ENCODE measurements around the gene ST8SIA5. TPM values are rescaled to one million over a fixed set of nuclear protein-coding genes. Genes with fewer than 3 reads are reported as not detected.

Gene ST8SIA5
- total RNA-seq, 1 experiment from 2014 or later: not detected

- Histone ChIP-seq H3K36me3 (no peaks in the 10 kb centered on the region), H3K9me3 (no peaks in the 10 kb centered on the region), H3K27me3 (no peaks in the 10 kb centered on the region), H3K4me3 (no peak overlapping the region)
- DNase-seq: peak; percentile 23
Measured at GRCh38 chr18:46723856-46724415, 32.9 kb downstream of the ST8SIA5 start.

DNA sequence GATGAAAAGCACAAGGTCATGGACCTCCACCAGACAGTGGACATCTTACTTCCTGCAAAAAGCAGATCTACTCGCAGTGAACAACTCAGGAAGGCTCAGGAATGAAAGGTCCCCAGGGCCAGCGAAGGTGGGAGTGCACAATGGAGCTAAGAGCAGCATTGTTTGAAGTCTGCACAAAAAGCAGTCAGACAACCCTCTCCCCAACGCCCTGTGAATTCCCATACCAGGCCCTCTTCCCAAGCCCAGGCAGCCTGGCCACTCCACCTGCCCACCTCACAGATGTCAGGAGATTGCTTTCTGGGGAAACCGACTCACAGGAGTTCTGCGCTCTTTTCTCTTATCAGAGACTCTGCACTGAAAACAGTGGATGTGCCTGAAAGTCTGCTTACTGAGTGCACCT is 34.8 kb downstream of the ST8SIA5 start:
- H3K4me3 ChIP-seq: no peak overlapping the region
- no peak for DNase-seq

DNA sequence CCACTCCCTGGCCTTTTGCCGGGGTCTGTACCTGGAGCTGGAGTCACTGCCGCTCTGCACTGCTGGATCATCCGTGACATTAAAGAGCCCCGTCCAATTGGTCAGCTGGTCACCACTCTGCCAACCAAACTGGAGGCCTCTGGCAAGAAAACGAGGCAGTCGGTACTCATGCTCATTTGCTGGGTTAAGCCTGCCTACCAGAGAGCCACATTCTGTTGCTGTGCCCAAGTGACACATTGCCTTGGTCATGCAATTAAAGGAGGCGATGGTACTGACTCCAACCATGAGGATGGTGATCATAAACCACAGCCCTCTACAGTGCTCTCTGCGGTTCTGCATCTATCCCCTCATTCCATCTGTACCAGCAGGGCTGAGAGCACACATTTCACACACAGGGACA is 35.5 kb downstream of the ST8SIA5 start:
- Histone ChIP-seq H3K27me3 (no peaks in the 10 kb centered on the region), H3K36me3 (no peaks in the 10 kb centered on the region), H3K4me3 (no peak overlapping the region), H3K9me3 (no peaks in the 10 kb centered on the region)
- DNase-seq: no peak

More for the DNA sequence above, 34.8 kb downstream of the ST8SIA5 start:
- Histone ChIP-seq H3K9me3 (no peaks in the 10 kb centered on the region), H3K36me3 (no peaks in the 10 kb centered on the region), H3K27me3 (no peaks in the 10 kb centered on the region)

GRCh38 chr18:46720521-46720920 is 36.3 kb downstream of the ST8SIA5 start:
- Histone ChIP-seq H3K4me3 (no peak overlapping the region), H3K27me3 (no peaks in the 10 kb centered on the region), H3K9me3 (no peaks in the 10 kb centered on the region), H3K36me3 (no peaks in the 10 kb centered on the region)
- DNase-seq: no peak

DNA sequence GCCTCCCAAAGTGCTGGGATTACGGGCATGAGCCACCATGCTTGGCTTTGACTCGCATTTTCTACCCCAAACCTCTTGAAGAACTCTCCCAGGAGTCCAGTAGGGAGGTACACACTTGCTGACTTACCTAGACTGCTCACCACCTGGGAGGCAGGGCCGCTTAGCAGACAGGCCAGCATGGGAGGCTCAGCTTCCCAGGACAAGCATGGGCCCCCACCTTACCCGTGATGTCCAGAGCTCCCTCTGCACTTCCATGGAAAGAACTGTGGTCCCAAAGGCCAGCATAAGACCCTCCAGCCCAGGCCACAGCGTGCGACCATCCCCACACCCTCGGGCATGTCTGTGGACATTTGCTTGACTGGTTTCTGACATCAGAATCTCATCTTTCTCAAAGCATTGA is 36.8 kb downstream of the ST8SIA5 start:
- no peak for DNase-seq
- Histone ChIP-seq H3K27me3 (no peaks in the 10 kb centered on the region), H3K36me3 (no peaks in the 10 kb centered on the region), H3K9me3 (no peaks in the 10 kb centered on the region), H3K4me3 (no peak overlapping the region)

GRCh38 chr18:46719388-46719787 is 37.5 kb downstream of the ST8SIA5 start:
- Histone ChIP-seq H3K9me3 (no peaks in the 10 kb centered on the region), H3K4me3 (no peak overlapping the region), H3K36me3 (no peaks in the 10 kb centered on the region), H3K27me3 (no peaks in the 10 kb centered on the region)
- peak; percentile 8 for DNase-seq

DNA sequence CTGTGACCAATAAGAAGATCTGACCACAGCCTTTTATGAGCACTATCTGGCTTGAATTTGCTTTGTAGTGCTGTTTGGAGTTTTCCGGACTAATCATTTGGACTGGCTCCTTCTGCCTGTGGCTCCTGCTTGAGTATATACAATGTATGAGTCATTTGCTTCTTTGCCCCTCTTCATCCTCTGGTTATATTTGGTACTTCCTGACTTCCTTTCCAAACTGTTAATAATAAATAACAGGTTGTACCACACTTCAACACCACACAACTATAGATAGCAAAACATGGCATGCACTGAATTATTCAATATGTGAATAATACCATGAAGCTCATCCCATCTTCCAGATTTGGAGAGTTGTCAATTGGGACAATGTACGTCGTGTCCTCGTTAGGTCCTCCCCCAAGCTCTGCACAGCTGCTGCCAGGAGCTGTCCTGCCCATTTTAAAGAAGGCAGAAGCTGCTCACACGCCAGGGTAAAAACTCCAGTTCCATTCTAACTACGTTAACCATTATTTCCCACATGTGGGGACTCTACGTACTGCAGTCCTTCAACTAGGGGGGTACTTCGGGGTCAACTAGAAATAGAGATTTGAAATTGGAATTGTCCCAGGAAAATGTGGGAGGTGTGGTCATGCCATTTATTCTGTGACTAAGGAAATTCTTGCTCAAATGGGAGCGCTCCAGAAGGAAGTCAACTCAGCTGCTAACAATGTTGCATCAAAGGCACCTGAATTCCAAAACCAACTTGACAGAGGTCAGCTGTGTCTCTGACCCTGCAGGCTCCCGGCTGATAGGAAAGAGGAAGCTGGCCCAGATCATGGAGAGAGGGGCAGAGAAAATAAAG is 38.1 kb downstream of the ST8SIA5 start:
- no peak overlapping the region for H3K4me3 ChIP-seq
- H3K27me3 ChIP-seq: no peaks in the 10 kb centered on the region
- DNase-seq: peak; percentile 73
- H3K9me3 ChIP-seq: no peaks in the 10 kb centered on the region
- no peaks in the 10 kb centered on the region for H3K36me3 ChIP-seq

- Histone ChIP-seq H3K9me3 (no peaks in the 10 kb centered on the region), H3K27me3 (no peaks in the 10 kb centered on the region), H3K36me3 (no peaks in the 10 kb centered on the region), H3K4me3 (no peak overlapping the region)
- DNase-seq: no peak
Measured at GRCh38 chr18:46716827-46717226, 40.0 kb downstream of the ST8SIA5 start.

DNA sequence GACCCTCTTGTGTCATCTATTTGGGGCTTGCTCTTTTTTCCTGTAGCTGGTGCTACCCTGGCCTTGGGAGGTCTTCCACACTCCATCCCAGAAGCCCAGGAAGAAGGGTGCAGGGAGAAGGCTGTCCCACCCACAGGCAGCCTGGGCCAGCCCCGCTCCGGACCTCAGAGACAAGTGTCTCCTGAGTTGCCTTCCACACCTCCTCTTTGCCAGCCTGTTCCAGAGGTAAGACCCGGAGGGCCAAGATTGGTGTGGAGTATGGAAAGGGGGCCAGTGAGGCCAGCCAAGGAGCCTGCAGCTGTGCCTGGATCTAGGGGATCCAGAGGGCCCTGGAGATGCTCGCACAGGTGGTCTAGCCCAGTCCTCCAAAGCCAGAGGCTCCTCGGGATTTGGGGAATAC is 40.5 kb downstream of the ST8SIA5 start:
- no peak overlapping the region for H3K4me3 ChIP-seq
- H3K9me3 ChIP-seq: no peaks in the 10 kb centered on the region
- no peaks in the 10 kb centered on the region for H3K27me3 ChIP-seq
- DNase-seq: no peak
- H3K36me3 ChIP-seq: no peaks in the 10 kb centered on the region

DNA sequence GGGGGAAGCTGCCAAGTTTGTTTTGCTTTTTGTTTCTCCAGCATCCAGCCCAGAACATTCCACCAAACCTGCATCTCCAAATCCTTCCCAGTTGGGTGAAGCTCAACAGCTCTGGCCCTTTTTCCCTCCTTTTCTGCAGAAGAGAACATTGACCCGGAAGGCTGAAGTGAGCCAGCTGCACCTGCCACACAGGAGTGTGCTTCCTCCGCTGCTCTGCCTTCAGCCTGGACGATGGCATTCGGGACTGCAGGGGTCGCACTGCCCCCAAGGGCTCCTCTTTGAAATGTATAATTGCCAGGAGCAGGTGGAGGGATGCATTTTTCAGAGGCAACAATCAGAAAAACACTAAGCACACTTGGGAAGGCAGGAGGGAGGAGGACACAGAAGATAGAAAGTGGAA is 41.8 kb downstream of the ST8SIA5 start:
- no peaks in the 10 kb centered on the region for H3K27me3 ChIP-seq
- no peaks in the 10 kb centered on the region for H3K9me3 ChIP-seq
- no peak overlapping the region for H3K4me3 ChIP-seq
- no peak for DNase-seq
- H3K36me3 ChIP-seq: no peaks in the 10 kb centered on the region

DNA sequence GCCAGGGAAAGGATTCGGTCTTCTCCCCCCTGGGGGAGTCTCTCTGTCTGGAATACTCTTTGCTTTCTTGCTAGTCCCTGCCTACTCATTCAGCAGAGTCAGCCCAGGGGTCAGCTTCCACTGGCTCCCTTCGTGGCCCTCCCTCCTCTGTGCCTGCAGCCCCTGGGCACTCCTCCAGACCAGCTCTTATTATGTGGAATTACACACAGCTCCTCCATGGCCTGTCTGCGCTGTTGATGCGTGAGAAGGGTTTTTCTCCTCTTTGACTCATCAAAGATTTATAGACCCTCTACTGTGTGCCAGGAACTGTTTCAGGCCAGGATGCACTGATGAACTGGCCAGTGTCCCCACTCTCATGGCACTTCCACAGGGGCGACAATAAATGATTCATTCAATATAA is 44.4 kb downstream of the ST8SIA5 start:
- DNase-seq: peak; percentile 98
- no peaks in the 10 kb centered on the region for H3K9me3 ChIP-seq
- no peak overlapping the region for H3K4me3 ChIP-seq
- no peaks in the 10 kb centered on the region for H3K27me3 ChIP-seq
- H3K36me3 ChIP-seq: no peaks in the 10 kb centered on the region

DNA sequence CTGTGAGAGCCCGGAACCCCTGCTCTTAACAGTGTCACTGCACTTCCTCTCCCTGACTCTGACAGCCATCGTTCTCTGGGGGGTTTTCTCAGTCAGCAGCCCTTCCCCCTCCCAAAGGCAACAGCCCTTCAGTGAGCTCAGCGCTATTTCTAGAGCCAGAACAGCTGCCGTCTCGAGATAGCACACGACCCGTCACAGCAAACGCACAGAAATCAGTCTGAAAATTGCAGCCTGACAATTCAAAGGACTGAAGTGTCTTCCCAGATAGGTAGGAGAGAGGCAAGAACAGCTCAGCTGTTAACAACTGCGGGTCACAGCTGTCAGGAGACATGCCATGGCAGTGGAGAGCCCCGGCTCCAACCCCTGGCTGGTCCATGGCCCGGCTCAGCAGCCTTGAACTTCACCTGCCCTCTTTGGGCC is 45.4 kb downstream of the ST8SIA5 start:
- H3K27me3 ChIP-seq: no peaks in the 10 kb centered on the region
- DNase-seq: no peak
- no peak overlapping the region for H3K4me3 ChIP-seq
- no peaks in the 10 kb centered on the region for H3K36me3 ChIP-seq
- H3K9me3 ChIP-seq: no peaks in the 10 kb centered on the region

DNA sequence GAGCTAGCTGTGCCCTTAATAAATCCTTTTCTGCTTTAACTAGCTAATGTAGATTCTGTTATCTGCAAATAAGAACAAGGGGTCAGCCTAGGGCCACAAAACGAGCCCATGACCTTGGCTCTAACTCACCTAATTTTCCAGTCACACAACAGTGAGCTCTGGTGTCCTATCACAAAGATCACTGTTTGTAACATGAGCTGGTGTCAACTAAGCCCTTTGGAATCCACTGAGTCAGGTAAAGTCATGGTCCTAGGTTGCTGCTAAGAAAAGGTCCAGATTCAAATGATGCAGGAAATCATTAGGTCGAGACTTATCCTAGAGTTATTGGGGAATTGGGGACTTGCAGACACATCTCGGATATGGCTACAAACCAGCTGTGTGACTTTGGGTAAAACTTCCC is 49.9 kb downstream of the ST8SIA5 start:
- Histone ChIP-seq H3K27me3 (no peaks in the 10 kb centered on the region), H3K9me3 (no peaks in the 10 kb centered on the region), H3K4me3 (no peak overlapping the region), H3K36me3 (no peaks in the 10 kb centered on the region)
- no peak for DNase-seq

- Histone ChIP-seq H3K9me3 (no peaks in the 10 kb centered on the region), H3K27me3 (no peaks in the 10 kb centered on the region), H3K36me3 (no peaks in the 10 kb centered on the region), H3K4me3 (no peak overlapping the region)
- no peak for DNase-seq
Measured at GRCh38 chr18:46705521-46705920, 51.3 kb downstream of the ST8SIA5 start.

DNA sequence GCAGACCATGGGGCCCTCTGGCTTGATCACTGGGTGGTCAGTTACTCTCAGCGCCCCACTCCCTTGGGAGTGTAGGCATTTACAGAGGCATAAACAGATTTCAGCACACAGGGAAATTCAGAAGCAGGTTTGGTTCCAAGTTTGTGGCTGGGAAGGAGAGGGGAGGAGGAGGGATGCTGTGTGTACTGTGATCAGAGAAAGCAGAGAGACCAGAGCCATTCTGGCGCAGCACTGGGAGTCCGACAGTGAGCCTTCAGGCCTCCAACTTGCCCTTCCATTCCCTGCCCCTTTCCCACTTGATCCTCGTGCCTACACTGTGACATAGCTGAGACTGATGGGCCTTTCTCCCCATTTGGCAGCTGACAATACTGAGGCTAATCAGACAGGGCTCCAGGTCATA is 52.0 kb downstream of the ST8SIA5 start:
- DNase-seq: no peak
- no peak overlapping the region for H3K4me3 ChIP-seq
- H3K36me3 ChIP-seq: no peaks in the 10 kb centered on the region
- no peaks in the 10 kb centered on the region for H3K9me3 ChIP-seq
- H3K27me3 ChIP-seq: no peaks in the 10 kb centered on the region

DNA sequence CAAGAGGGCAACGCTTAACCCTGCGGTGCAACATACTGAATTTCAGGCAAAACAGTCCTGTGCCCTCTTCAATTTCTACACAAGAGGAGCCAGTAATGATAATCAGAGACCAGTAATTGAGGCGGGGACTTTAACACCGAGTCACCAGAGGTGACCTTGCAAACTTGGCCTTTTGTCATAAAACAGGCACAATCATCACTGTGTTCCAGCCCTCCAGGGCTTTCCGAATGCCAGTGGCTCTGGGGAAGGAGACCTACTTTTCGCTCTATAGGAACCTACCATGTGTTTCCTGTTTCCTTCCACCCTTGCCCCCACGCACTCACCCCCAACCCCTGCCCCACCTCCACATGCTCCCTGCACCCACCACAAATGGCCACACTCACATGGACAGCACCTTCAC is 52.7 kb downstream of the ST8SIA5 start:
- H3K4me3 ChIP-seq: no peak overlapping the region

DNA sequence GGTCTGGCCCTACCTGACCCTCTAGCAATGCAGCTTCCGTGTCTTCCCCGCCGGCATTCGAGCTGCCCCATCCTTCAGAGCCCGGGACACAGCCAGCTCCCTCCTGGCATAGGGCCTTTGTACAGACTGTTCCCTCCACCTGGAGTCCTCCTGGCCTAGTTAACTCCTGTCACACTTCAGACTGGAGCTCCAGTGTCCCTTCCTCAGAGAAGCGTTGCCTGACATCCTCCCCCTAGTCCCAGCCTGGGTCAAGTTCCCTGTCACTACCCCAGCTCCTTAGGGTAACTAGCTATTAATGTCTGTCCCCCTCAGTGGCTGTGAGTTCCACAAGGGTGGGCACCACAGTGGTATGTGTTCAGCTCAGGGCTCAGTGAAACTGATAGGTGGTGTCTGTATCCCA is 54.4 kb downstream of the ST8SIA5 start:
- no peaks in the 10 kb centered on the region for H3K9me3 ChIP-seq
- H3K36me3 ChIP-seq: no peaks in the 10 kb centered on the region
- H3K27me3 ChIP-seq: no peaks in the 10 kb centered on the region
- DNase-seq: no peak
- no peak overlapping the region for H3K4me3 ChIP-seq

More for the DNA sequence above, 52.7 kb downstream of the ST8SIA5 start:
- Histone ChIP-seq H3K9me3 (no peaks in the 10 kb centered on the region), H3K36me3 (no peaks in the 10 kb centered on the region), H3K27me3 (no peaks in the 10 kb centered on the region)
- no peak for DNase-seq

Data from MG63 (cell line).